K562 (cell line): ENCODE data around the gene PAQR7. TPM values are rescaled to one million over a fixed set of nuclear protein-coding genes. Genes with fewer than 3 reads are reported as not detected.

Experiments used
- BCOR ChIP-seq: fragments of 450-650 bp; IDR thresholded peaks from 2 replicates; pipeline ENCODE4 v1.6.1; 2016
- CBX8 ChIP-seq: fragments of 200-600 bp; sonication (generic); IDR thresholded peaks from 2 replicates; pipeline ENCODE4 v1.6.1; 2012; ENCODE audit warnings: borderline replicate concordance, mixed run types, low read depth, mild to moderate bottlenecking, moderate library complexity, mixed read lengths, low read length, control low read depth, inconsistent platforms; ENCODE audit not compliant: poor library complexity, severe bottlenecking; ENCODE audit errors: extremely low read depth
- CHCHD3 ChIP-seq: fragments of 250-450 bp; sonication (Bioruptor Pico); IDR thresholded peaks from 2 replicates; pipeline ENCODE4 v2.1.2; 2022; ENCODE audit warnings: mild to moderate bottlenecking
- ELF1 ChIP-seq: fragments of 200-800 bp; sonication (Bioruptor generic); IDR thresholded peaks from 2 replicates; pipeline ENCODE4 v1.6.1; 2016; ENCODE audit warnings: missing genetic modification characterization, missing compliant biosample characterization
- ETV1 ChIP-seq: fragments of 450-650 bp; conservative IDR thresholded peaks from 2 replicates; pipeline ENCODE4 v1.6.1; 2016; ENCODE audit warnings: missing genetic modification characterization, control low read depth, low read depth, missing compliant biosample characterization
- ETV5 ChIP-seq: sonication (generic); formaldehyde crosslinking; IDR thresholded peaks from 2 replicates; pipeline ENCODE4 v1.4.0; 2020; ENCODE audit warnings: low read depth, mild to moderate bottlenecking, missing genetic modification reagents
- MEF2A ChIP-seq: IDR thresholded peaks from 2 replicates; pipeline ENCODE4 v1.6.1; 2011; ENCODE audit warnings: low read depth, mild to moderate bottlenecking, low read length, moderate library complexity; ENCODE audit not compliant: control insufficient read depth
- MXD1 ChIP-seq: fragments of 250-450 bp; sonication (Bioruptor Pico); IDR thresholded peaks from 2 replicates; pipeline ENCODE4 v1.8.0; 2021; ENCODE audit warnings: borderline replicate concordance, mild to moderate bottlenecking, moderate library complexity; ENCODE audit not compliant: poor library complexity, severe bottlenecking
- PHB ChIP-seq: fragments of 250-450 bp; sonication (Bioruptor Pico); IDR thresholded peaks from 2 replicates; pipeline ENCODE4 v1.5.0; 2021
- SAFB2 ChIP-seq: fragments of 200-400 bp; formaldehyde crosslinking; IDR thresholded peaks from 2 replicates; pipeline ENCODE4 v1.6.1; 2018; ENCODE audit warnings: borderline replicate concordance, low read length, low read depth, moderate library complexity; ENCODE audit not compliant: severe bottlenecking
- SIN3A ChIP-seq, 2 experiments: fragments of 150-350 bp in 1 of 2; IDR thresholded peaks; 2 replicates each; pipeline ENCODE4 v1.6.1; 2011 to 2016; ENCODE audit warnings: borderline replicate concordance in 2 of 2, low read depth in 2 of 2, low read length in 2 of 2, mild to moderate bottlenecking in 2 of 2, moderate library complexity in 2 of 2; ENCODE audit not compliant: control insufficient read depth in 1 of 2
- YY1 ChIP-seq, 3 experiments: IDR thresholded peaks; 2 replicates each; pipeline ENCODE4 v1.6.1; 2011; ENCODE audit warnings: low read length in 2 of 3, mild to moderate bottlenecking in 2 of 3, moderate library complexity in 2 of 3, borderline replicate concordance in 1 of 3, control low read depth in 1 of 3, low read depth in 1 of 3; ENCODE audit not compliant: insufficient read depth in 3 of 3, insufficient replicate concordance in 2 of 3, control insufficient read depth in 1 of 3, insufficient read length in 1 of 3; ENCODE audit errors: extremely low read depth in 1 of 3
- ZBTB40 ChIP-seq, 2 experiments: fragments of 450-650 bp in 1 of 2; sonication (generic) in 1 of 2; formaldehyde crosslinking in 1 of 2; IDR thresholded peaks; 2 replicates each; pipeline versions ENCODE4 v1.7.1 to v1.9.0; 2016 to 2022; ENCODE audit warnings: inconsistent platforms in 1 of 2, mild to moderate bottlenecking in 1 of 2, missing genetic modification reagents in 1 of 2
- ZNF695 ChIP-seq: fragments of 450-650 bp; formaldehyde crosslinking; IDR thresholded peaks from 2 replicates; pipeline ENCODE4 v1.4.0; 2020; ENCODE audit warnings: mild to moderate bottlenecking, moderate library complexity
- ZSCAN32 ChIP-seq: fragments of 450-650 bp; formaldehyde crosslinking; IDR thresholded peaks from 2 replicates; pipeline ENCODE4 v1.4.0; 2020; ENCODE audit warnings: mild to moderate bottlenecking, moderate library complexity
- polyA plus RNA-seq, 8 experiments: library from polyadenylated mRNA; depleted of rRNA in 4 of 8; stranded (reverse) in 5 of 8; unstranded in 3 of 8; fragments of >200 nt; fragmentation: Nextera tagmentation in 2 of 8; fragmentation: Illumina TruSeq in 1 of 8; extraction: Ambion mirVana in 2 of 8; extraction: Trizol in 1 of 8; gene quantifications; 2 replicates each; pipeline versions ENCODE4 v1.2.1 to v1.2.3, GENCODE V29; 2011 to 2014; ENCODE audit warnings: inconsistent platforms in 1 of 8, missing spikeins in 1 of 8
- total RNA-seq, 7 experiments: library from RNA; depleted of rRNA in 6 of 7; stranded (reverse); fragments of >200 nt in 6 of 7; fragmentation: Illumina TruSeq in 2 of 7; extraction: Trizol in 2 of 7; gene quantifications; 2 replicates each; pipeline versions ENCODE4 v1.2.1 to v1.2.3, GENCODE V29; 2011 to 2021; ENCODE audit warnings: low replicate concordance in 1 of 7

Gene PAQR7
- total and polyA plus RNA-seq, 9 of the 15 experiments (the other 6 are each of a cell fraction or from before 2014, with no cell fraction given) = 1.1 to 5.2 (median 2.6) TPM

DNA sequence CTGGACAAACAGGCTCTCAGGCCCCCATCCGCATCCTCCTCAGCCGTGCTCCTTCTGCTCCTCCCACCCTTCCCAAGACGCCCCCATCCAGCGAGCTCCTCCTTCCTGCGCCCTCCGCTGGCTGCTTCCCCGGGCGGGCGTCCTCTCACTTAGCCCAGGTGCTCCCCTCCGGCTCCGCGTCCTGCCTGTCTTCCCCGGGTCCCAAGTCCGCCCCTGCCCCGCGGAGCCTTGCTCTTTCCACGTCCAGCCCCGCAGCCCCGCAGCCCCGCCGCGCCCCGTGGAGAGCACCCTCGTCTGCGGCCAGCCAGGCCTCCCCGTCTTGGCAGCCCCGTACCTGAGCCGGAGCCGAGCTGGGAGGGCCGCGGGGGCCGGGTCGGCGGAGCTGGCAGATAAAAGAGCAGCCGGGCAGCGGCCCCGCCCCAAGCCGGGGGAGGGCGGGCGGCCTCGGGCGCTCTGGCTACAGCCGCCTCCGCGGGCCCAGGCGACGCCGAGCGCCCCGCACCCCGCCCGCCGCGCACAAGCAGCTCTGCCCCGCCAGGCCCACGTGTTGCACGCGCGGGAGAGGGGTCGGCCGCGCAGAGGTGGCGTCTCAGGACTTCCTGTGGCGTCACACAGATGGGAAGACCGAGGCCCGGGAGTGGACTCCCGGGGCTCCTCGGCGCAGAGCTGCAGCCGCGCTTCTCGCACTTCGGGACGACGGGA is at the start of gene PAQR7 (continued):
- no peak; the same call in 1 of the 2 replicates for TF ChIP-seq ZBTB40 (IDR thresholded peaks at IDR 0.05)
- TF ChIP-seq ZBTB40 (CRISPR knock-in tag; IDR thresholded peaks at IDR 0.05) = no peak; the same call in 1 of the 2 replicates
- 0 out of 2 replicates have a peak, but pooled peaks have one; percentile 31 for TF ChIP-seq ZNF695 (CRISPR knock-in tag)
- TF ChIP-seq ETV1 (tag) = peak; percentile 16; the same call in 1 of the 2 replicates
- TF ChIP-seq CBX8 = no peak
- no peak for TF ChIP-seq CHCHD3 (CRISPR knock-in tag)
- 0 out of 2 replicates have a peak, but pooled peaks have one; percentile 43 for TF ChIP-seq PHB
- no peak for TF ChIP-seq ELF1 (tag)
- no peak for TF ChIP-seq MEF2A
- TF ChIP-seq ETV5 (CRISPR knock-in tag) = no peak
- peak in 2 of 3 experiments; percentile 33 to 57 for TF ChIP-seq YY1 (IDR thresholded peaks at IDR 0.05; ENCODE audit: borderline replicate concordance in 1 of 3, control insufficient read depth in 1 of 3, extremely low read depth in 1 of 3, insufficient read depth in 3 of 3, insufficient read length in 1 of 3, insufficient replicate concordance in 2 of 3, low read depth in 1 of 3, low read length in 2 of 3)
- no peak for TF ChIP-seq SAFB2
- TF ChIP-seq MXD1 (CRISPR knock-in tag) = peak; percentile 48
- TF ChIP-seq ZSCAN32 (CRISPR knock-in tag) = no peak
- TF ChIP-seq BCOR = peak; percentile 63
- 0 out of 4 replicates have a peak, but pooled peaks of 1 of the 2 experiments have one; percentile 52 for TF ChIP-seq SIN3A (IDR thresholded peaks at IDR 0.05; ENCODE audit: borderline replicate concordance in 2 of 2, control insufficient read depth in 1 of 2, low read depth in 2 of 2, low read length in 2 of 2)
